ENCODE data around the gene CDH23.

Gene CDH23

DNA sequence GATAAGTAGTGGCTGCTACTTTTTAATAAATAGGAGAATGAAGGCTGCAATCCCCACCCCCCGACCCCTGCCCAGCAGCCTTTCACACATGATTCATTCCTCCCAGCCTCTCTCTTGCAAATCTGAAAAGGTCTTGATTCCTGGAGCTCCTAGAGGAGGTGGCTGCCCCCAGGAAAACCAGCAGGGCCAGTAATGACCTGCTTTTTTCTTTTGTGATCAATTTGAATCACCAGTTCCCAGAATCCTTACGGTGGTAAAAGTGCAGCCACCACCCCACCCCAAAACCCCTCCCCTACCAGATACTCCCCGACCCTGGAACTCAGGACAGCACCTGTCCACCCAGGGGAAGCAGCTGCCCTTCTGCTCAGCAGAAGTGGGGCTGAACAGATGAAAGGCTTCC lies 213.9 kb downstream of the CDH23 start:
- DNase-seq: no peak

DNA sequence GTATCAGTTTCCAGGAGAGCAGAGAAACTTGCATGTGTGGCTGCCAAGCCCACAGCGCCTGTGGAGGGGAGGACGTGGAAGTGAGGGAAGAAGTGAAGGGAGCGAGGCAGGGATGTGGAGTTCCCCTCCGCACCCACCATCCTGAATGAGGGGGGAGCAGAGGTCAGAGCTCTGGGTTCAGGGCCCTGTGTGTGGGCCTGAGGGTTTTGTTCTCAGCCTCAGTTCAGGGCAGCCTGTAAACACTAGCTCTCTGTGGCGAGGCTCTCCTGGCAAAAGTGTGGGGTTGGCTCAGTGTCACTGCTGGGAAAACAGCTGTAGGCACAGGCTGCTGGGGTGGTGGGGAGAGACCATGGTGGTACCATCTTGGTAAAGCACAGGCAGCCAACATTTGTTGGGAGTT lies 214.4 kb downstream of the CDH23 start:
- no peak for DNase-seq

DNA sequence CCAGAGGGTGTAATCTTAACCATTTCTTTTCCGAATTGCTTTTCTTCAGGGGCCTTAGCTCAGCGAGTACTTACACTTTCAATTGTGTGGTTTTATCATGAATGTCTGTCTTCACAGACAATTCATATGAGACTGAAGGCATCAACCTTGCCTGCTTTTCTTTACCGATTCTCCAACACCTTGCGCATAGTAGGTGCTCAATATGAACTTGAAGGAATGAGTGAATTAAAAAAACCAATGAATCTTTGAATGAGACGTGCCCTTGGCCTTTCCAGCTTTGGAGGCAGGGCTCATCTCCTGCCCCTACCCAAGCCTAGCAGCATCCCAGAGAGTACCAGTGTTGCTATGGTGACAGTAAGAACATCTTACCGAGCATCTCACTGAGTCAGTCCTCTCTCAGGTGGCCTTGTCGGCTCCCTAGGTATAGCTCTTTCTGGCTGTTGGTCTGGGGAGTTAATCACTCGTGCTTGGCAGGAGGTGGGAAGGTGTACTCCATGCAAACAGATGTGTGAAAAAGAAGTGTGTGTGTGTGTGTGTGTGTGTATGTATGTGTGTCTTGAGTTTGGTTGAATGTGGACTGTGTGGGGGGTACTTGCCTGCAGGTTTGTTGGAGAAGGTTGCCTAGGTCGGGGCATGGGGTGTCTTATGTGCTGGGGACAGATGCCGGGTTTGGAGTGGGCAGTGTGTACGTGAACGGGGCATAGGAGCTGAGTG lies 215.1 kb downstream of the CDH23 start:
- no peak for DNase-seq

DNA sequence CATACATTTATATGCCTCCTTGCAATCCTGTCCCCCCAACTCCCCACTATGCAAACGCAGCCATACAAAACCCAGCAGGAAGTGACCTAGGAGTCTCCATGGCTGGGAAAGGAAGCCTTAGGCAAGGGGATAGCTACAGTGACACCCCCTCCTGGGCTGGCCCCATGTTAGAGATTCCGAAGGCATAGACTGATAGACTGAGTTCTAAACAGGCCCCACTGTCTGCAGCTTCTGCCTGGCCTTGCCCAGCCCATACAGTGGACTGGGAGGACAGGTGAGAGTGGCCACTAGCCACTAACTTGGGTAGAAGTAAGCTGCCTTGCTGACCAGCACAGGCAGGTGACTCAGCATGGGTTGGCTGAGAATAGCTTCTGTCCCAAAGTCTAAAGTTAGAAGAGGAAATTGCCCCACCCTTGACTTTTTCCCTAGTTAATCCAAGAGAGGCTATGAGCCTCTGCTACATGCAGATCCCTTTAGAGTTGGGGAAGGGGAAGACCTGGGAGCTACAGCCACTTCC lies 216.6 kb downstream of the CDH23 start:
- no peak for DNase-seq

DNA sequence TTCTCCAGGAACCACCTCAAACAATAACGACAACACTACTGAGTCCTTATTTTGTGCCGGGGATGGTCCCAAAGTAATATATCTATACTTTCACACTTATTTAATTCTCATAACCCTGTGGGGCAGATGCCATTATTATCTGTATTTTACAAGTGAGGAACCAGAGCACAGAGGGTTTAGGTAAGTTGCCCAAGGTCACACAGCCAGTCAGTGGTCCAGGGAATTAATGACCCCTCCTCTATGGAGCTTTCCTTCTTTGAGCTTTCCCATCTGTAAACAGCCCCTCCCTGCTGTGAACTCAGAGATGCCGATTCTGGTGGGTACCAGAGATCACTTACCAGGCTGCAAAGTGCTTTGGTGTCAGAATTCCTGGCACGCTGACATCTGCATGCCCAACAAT lies 217.2 kb downstream of the CDH23 start:
- no peak for DNase-seq

DNA sequence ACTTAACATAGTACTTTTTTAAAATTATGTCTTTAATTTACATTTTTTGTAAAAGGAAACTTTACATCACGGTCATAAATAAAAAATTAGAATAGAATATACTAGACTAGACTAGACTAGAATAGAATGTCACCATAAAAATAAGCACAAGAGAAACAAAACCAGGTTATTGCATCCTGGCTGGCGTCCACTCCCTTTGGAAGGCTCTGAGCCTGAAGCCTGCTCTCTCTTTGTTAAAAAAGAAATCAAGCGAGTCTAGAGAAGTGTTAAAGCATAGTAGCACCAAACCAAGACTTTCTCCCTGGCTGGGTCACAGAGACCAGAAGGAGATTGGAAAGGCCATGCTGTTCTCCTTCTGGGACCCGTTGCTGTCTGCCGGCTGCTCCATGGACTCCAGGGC lies 218.2 kb downstream of the CDH23 start:
- no peak for DNase-seq

DNA sequence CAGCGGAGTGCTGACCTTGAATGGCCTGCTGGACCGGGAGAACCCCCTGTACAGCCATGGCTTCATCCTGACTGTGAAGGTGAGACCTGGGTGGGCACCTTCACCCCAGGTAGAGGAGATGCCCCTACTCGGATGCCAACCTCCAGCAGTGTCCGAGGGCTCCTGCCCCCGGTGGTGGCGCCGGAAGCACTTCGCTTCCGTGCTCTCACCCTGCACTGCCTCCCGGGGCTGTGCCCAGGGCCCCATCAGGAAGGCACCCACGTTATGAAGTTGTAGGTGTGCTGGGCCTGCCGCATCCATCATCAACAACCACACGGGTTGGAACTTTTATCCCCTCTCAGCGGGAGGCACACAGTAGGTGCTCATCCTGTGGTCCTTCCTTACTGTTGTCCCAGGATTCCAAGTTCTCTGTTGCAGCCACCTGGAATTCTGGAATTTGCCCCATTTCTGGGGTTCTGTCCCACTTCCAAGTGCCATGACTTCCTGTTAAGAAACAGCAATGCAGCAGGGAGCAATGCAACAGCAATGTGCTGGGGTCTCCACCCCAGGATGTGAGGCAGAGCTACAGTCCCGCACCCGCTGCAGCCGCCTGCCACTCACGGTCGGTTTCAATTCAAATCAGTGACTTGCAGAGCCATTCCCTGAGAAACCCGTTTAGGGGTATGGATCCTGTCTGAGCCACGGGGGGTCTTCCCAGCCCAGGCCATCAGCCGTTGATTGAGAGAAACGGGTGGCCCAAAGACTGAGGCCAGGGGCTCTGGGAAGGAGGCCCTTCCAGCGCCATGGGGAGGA lies 219.0 kb downstream of the CDH23 start:
- DNase-seq: no peak

DNA sequence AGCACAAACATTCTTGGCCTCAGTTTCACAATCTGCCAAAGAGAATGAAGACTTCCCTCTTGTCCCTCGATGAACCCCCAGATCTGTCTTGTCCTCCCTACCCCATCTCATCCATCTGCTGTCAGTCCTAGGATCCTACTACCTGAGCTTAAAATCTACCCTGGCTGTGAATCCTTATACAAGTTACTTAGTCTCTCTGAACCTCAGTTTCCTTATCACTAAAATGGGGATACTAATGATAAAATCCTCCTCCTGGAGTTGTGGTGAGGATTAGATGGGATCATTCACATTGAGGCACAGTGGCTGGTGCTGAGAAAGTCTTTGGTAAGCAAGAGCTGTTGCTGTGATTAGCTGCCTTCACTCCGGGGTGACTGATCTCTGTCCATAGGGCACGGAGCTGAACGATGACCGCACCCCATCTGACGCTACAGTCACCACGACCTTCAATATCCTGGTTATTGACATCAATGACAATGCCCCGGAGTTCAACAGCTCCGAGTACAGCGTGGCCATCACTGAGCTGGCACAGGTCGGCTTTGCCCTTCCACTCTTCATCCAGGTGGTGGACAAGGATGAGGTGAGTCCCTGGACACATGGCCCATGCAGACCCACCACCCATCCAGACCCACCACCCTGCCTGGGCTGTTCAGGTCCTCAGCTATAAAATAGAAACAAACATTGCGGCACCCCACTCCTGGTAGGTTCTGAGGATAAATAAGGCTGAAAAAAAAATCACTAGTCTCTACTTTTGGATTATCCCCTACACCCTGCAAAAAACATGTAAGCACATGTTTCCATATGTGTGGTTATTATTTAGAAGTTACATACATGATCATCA lies 220.3 kb downstream of the CDH23 start:
- DNase-seq: no peak

DNA sequence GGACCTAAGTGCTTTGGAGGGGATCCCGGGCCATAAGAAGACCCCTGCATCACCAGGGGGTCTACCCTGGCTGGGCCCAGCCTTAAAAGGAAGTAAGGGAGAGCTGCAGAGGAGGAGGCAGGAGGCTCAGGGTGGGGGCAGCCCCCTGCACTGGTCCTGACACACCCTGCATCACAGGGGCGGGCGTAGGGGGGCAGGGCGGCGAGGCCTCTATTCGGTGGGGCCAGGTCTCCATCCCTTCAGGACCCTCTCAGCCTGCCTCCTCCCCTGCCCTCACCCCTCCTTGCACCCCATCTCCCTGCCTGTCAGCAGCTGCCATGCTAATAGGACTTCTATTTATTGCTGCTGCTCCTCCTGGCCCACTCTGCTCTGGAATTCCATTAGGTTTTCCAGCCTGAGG lies 221.5 kb downstream of the CDH23 start:
- no peak for DNase-seq

DNA sequence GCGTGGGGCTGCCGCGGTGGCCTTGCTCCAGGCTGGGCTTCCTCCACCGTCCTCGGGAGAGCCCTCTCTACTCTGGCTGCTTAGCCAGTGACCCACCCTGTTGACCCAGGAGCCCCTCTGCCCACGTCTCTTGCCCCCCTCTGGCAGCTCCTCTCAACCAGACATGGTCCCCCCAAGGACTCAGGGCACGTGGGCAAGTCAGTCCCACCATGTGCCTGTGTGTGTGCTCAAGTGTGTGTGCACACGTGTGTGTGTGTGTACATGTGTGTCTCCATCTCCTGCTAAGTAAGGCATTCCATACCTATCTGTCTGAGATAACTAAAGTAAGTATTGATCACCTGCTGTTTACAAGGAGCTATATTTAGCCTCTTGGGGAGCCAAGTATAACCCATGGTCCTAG lies 221.9 kb downstream of the CDH23 start:
- no peak for DNase-seq

DNA sequence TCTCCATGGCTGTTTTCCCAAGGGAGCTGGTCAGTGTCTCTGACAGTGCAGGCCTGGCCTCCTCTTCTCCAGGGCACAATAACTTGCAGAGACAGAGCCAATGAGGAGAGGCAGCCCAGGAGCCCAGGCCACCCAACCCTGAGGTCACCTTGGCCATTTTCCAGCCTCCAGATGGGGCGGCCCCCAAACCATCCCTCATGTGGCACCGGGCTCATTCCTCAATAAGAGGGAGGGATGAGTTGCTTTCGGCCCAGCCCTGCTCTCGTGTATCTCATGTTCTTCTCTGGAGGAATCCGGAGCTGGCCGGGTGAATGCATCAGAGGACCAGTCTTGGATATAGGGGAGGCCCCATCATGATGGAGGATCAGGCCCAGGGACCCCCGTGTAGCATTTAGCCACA lies 223.9 kb downstream of the CDH23 start:
- no peak for DNase-seq

DNA sequence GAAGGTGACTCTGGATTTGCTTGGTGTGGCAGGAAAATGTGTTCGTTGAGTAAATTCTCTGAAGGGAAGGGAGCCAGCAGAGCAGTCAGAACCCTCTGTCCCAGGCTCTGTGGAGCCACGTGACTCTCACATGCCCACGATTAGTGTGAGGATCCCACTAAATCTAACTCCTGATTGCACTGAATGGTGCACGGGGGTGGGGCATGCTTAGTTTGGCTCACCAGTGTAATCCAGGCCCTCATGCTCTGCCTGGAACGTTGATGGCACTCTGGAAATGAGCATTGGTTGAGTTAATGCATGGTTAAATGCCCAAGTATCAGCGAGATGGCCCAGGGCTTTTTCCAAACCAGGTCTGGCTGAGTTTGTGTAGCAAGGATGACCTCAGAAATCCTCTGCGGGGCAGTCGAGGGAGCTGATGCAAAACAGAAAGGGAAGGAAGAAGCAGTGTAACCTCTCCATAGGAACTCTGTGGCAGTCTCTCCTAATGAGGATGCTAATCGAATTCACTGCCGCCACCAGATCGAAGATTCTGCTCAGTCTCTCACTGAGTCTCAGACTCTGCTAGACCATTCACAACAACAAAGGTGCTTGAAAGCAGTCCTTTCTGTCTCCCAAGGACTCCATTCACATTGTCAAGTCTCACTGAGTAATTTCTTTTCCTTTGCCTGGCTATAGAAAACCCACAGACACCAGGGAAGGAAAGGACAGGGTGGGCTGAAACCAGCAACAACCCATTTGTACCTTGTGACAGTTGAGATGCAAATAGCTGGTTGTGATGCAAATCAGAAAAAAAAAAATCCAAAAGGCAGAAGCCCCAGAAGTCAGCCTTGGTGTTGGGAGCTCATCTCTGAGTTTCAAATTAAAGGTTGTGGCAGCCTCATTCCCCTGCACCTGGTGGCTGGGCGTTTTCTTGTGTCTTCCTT lies 224.8 kb downstream of the CDH23 start:
- DNase-seq: no peak

DNA sequence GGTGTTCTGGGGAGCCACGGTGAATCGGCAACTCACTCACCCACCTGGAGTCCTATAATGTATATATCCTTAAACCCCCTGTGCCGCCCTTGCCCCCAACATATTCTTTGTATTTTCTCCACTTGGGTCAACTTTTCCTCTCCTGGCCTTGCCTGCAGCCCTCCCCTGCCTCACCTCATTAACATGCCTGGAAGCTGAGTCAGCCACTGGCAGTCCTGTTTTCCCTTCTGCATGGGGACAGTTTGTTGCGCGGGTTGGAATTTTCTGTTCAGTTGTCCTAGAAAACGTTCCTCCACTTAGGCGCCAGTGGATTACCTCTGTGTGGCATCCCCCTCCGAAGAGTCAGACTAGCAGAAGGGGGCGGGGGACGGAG lies 225.4 kb downstream of the CDH23 start:
- DNase-seq: no peak

DNA sequence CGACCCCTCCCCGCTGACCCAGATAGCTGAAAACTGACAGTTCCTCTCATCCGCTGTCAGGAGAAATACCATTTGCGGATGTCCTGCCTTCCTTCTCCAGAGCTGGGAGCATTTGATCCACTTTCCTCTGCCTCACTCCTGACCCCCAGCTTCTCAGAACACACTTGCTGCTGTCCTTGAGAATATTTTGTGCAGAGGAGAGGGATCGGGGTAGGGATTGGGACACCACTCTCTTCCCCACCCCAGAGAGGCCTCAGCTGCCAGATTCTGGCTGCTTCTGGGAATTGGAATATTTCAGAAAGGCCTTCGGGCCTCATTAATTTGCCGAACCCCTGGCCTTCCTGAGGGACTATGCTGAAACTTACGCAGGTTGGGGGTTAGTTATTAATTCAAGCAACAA lies 225.9 kb downstream of the CDH23 start:
- DNase-seq: no peak

DNA sequence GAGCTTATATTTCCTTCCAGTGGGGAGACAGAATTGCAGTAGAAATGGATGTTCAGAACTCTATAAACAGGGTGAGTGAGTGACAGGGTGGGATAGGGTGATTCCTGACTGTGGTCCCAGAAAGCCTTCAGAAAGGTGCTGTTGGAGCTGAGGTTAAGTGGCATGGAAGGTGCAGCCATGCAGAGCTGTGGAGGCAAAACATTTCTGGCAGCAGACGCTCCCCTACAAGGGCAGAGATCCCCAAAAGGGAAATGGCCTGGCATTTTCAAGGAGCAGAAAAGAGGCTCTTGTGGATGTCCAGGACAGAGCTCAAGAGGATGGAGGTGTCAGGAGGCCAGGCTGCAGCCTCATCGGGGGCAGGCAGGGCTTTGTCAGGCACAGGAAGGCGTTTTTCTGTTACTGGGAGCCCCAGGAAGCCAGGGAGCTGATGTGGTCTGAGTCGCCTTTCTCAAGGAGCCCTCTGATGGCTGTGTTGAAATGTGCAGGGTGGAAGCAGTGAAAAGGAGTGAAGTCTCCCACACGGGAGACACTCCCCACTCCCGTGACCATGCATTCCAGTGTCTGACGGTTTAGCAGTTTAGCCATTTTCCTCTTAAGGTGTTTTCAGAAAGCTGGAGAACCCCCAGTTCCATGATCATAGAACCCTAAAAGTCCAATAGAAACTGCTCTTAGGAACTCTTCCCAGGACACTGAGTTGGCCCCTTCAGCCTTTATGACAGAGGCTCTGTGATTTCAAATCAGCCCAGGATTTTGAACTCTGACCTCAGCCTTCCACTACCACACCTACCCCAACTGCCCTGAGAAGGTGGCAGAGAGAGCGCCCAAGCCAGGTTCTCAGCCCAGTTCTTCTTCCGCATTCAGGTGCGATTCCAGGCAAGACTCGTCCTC lies 226.6 kb downstream of the CDH23 start:
- DNase-seq: no peak

DNA sequence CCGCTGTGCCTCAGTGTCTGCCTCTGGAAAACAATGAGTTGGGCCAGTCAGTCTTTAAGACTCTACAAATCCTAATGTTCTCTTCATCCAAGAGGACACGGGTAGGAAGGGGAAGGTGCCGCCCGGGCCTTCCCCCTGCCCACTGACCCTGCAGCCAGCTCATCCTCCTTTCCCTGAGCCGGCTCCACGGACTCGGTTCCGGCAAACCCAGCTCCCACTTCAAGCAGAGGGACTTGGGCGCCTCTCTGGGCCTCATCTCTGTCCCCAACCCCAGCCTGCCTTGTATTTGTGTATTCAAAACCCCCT lies 227.2 kb downstream of the CDH23 start:
- DNase-seq: no peak

DNA sequence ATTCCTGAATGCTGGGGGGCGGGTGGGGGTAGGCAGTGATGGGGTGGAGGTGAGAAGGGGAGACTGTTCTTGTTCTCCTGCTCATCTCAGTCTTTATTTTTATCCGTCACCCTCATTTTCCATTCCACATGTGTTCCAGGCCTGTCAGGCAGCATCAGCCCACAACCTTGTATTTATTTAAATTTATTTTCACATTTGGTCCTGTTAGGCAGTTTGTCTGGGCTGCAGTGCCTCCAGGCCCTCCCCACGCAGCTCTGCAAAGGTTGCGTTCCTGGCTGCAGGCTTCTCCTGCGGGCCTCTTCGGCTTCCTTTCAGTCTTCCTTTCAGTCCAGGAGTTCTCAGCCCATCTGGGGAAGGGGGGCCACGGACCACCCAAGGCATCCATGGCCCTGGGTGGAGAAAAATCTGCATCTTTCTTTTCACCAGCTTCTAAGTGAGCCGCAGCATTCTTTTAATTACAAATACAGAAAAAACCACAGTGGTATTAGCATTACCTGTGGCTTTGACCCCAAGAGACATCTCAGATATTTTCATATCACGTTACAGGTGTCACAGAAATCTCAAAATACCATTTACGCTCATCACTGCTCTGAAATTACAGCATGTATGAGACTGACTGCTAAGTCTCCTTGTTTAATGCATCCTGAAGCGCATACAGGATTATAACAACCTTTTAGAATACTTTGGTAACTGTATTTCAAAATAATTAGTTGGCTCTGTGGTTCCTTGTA lies 228.9 kb downstream of the CDH23 start:
- no peak for DNase-seq

DNA sequence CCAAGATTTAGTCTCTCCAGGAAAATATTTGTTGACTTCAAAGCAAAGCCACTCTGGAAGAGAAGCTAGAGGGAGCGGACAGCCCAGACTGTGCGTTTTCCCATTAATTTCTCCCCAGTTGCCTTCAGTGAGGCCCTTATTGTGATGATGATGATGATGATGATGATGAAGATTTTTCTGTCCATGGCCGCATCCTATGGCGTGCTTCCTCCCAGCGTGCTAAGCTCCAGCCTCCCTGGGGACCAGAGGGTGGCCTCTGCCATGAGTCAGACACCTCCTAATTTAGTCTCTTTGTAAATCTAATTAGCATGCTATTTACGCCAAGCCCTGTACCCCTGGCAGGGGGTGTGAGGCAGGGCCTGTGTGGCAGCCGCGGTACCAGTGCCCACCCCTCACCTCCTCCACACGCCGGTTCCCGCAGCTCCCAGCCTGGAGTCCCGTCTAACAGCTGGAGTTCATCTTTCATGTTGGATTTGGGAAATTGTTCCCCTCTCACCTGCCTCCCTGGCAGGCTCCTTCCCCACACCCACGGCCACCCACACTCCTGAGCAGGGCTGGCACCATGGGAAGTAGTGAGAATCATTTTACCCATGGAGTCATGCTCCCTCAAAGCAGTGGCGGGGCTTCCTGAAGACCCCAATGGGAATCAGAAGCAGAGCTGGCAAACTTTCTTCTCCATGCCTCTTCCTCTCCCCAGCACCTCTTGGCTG lies 230.7 kb downstream of the CDH23 start:
- no peak for DNase-seq

DNA sequence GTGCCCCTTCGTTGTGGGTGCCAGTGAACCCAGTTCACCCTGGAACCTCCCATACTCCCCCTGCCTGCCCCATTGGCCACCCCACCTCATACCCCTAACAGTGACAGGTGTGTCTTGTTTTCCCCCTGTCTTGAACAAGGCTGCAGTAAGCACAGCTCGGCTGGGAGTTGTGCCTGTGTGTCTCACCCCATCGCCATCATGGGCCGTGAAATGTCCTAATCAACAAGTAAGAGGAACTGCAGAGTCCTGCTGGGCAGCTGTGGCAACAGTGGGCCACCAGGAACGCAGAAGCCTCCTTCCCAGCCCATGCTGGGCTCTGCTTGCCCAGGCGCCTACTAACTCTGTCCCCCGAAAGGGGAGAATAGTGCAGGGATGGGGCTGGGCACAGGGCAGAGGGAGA lies 231.2 kb downstream of the CDH23 start:
- DNase-seq: no peak

DNA sequence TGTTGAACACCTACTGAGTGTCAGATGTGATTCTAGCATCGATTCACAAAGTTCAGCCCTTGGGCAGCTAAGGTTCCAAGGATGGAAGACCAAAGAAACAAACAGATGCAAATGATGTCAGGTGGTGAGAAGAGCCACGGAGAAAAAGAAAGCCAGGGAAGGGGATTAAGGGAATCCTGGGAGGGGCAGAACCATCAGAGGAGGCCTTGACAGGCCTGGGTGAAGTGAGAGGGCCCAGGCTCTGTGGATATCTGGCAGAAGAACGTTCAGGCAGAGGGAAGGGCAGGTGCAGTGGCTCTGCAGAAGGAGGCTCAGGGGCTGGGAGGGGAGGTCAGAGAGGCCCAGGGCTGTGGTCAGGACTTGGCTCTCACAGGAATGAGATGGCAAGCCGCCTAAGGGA lies 232.4 kb downstream of the CDH23 start:
- no peak for DNase-seq
